Anterior cingulate cortex (tissue), 58 donors: Measurements from ENCODE around the gene ARHGAP24.

Experiments used
- DNase-seq, 58 donors: peaks; one replicate each; lab custom pipeline; 2025; lab: John Stamatoyannopoulos, UW

The ARHGAP24 gene

GRCh38 chr4:85682391-85682790 lies 207.4 kb downstream of the ARHGAP24 start:
- no peak for DNase-seq

DNA sequence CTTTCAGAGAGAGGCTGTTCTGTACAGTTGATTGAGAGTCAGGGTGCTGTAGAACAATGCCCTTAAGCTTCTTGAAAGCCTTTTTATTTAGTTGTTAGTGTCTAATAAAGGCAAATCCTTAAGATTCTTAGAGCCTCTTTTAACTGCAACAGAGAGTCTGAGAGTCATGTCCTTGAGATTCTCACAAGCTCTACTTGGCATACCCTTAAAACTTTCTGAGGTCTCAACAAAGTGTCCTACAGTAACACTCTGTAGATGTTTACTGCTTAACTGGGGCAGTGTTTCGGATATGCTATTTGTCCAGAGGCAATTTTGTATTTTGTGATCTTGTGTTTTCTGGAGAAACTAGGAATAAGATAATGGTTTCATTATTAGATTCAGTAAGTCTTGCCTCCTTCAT lies 209.7 kb downstream of the ARHGAP24 start:
- no peak for DNase-seq

GRCh38 chr4:85686398-85686797 lies 211.4 kb downstream of the ARHGAP24 start:
- DNase-seq: no peak

- DNase-seq: no peak
These were observed 213.2 kb downstream of the ARHGAP24 start for GRCh38 chr4:85688055-85688740.

DNA sequence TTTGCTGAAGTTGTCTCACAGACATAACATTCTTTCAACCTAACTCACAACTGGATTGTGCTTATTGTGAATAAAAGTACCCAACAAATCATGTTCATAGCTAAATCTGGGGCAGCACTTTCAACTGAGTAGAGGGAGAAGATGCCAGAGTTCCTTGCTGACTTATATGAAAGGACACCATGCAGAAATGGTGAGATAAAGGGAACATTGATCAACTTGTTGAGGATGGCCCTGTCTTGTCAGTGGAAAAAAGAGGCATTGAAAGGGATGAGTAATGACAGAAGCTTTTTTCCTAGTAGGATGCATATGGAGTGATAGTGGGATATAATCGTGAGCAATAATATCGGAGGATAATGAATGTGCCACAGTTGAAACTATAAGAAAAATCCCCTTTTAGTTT lies 221.7 kb downstream of the ARHGAP24 start:
- DNase-seq: no peak

DNA sequence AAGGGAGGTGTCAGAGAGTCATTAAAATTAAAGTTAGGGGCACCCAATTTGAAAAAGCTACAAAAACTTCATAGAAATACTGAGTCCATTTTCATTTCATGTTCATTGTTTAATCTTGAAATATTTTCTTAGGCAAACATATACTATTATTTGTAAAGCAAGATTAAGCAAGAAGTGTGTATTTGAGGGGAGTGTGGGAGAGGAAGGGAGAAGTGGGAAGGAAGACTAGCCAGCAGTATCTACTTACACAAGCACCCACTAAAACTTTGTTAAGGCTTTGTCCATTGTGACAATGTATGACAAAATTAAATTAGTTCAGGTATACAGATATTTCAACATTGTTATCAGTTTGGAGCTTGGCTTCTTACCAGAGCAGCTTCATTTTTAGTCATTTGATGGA lies 222.9 kb downstream of the ARHGAP24 start:
- no peak for DNase-seq

DNA sequence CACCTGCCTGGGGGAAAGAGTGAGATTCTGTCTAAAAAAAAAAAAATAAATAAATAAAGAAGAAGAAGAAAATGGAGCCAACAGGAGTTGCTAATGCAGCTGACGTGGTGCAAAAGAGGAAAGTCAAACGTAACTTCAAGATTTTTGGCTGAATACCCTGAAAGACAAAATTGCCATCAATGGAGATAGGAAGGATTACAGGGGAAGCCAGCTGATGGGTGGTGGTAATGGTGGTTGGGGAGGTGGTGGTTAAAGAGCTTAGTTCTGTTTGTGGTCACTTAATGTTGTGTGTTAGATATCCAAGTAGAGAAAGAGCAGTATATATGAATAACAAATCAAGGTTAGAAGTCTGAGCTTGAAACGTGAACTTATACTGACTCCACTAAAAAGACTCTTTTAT lies 225.4 kb downstream of the ARHGAP24 start:
- DNase-seq: no peak

GRCh38 chr4:85701861-85702321 lies 226.9 kb downstream of the ARHGAP24 start:
- DNase-seq: no peak

DNA sequence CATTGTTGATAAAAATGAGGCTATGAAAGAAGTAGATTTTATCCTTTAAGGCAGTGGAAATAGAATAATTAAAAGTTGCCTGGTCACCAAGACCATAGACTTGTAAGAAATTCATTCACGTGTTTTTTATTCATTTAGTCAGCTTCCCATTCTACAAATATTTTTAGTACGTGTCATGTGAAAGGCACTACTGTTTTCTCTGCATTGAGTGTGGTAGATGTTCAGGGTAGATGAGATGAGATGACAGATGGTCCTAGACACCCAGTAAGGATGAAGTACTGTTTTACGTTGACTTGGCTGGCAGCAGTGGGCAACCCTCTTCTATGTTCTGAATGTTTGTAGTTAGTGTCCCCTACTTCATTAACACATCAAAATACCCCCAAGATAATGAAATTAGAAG lies 228.1 kb downstream of the ARHGAP24 start:
- DNase-seq: no peak

DNA sequence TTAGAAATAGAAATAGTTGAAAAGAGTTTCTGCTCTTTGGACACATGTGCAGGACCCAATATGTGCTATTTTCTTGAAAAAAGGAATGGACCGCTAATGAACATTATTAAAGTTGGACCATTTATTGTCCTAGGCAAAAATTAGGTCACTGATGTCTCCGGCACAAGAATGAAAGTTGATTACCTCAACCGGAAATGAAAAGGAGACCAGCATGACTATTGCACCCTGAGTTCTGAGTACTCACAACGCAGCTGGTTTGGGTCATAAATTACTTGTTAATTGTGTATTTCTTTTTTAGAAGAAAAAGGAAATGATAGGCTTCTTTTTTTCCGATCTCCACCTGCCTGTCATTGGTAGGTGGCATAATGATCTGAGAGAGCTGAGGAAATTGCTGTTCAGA lies 232.7 kb downstream of the ARHGAP24 start:
- DNase-seq: no peak

- no peak for DNase-seq
These were observed 233.5 kb downstream of the ARHGAP24 start for GRCh38 chr4:85708468-85708867.

DNA sequence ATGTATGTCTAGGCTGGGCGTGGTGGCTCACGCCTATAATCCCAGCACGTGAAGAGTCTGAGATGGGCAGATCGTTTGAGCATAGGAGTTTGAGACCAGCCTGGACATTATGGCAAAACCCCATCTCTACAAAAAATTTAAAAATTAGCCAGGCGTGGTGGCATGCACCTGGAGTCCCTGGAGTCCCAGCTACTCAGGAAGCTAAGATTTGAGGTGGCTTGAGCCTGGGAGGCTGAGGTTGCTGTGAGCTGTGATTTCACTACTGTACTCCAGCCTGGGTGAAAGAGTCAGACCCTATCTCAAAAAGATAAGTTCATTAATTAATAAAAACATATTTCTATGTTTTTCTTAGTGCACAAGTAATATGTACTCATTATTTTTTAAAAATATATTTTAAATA lies 238.1 kb downstream of the ARHGAP24 start:
- no peak for DNase-seq

DNA sequence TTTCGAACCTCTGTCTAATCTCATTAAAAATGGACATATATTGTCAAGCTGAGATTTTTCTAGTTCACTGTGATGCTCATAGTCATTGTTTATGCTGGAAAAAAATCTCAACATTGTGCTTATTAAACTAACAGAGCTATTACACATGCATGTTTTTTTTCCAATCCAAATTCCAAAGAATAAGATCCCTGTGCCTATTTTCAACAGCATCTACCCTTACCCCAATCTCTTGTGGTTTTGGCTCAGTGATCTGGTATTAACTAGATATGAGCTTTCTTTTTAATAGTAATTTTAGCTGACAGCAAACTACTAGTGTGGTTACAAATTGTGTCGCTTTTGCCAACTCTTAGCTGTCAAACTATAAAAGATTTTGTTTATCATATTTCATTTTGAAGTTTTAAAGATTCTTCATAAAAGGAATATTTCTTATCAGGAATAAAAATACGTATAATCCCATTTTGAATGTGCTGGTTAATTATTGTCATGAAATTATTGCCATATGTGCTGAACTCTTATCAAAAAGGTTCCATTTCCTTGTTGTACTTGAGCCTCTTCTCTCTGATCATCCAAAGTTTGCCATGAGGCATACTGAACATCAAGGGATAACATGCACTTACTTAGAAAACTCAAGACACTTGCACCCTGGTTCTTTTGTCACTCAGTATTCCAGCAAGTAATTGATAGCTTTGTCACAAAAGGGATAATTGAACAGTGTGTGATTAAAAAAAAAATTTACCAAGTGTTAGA lies 241.2 kb downstream of the ARHGAP24 start:
- no peak for DNase-seq

DNA sequence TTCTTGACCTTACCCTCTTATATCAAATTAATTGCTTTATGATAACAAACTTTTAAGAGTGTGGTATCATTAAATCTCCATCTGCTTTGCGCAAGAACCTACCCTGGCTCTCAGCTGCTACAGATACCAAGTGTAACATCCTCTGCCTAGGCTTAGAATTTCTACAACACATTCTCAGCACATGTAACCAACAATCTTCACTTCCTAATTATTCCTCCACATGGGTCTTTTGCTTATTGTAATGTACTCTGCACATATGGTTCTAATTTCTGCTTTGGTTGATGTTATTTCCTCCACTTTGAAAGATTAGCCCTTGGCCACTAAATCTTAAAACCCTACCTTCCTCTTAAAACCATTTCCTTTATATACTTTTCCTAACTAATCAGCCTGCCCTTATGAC lies 242.4 kb downstream of the ARHGAP24 start:
- DNase-seq: no peak

- no peak for DNase-seq
These were observed 242.9 kb downstream of the ARHGAP24 start for GRCh38 chr4:85717847-85718246.

DNA sequence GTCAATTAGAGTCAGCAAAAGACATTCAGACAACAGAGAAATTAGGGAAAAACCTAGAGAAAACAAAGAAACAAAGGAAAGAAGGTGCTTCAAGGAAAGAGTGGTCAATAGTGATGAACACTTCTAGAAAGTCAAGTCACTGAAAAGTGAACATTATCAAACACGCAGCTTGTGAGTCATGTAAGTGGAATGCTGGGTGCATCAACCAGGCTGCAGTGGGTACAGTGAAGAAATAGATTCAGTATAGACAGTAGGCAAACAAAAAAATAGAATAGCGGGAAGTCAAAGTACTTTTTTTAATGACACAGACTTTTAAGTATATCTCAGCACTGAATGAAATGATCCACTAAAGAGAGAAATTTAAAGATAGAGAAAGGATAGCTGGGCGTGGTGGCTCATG lies 245.8 kb downstream of the ARHGAP24 start:
- DNase-seq: no peak

DNA sequence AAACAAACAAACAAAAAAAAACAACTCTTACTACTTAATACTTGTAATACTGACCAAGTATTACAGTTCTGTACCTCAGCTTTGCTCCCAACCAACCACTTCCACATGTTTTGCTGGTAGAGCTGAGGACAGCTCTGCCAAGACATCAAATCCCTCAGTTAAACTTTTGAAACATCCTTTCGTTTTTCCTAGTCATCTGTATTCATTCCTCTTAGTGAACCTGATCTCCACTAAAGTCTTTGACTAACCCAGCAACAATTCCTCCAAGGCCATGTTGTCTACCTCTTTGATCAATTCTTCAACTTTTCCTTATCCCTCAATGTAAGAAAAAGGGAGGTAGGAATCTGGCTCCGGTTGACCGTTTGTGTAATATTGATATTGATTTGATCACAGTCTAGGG lies 247.5 kb downstream of the ARHGAP24 start:
- DNase-seq: no peak

DNA sequence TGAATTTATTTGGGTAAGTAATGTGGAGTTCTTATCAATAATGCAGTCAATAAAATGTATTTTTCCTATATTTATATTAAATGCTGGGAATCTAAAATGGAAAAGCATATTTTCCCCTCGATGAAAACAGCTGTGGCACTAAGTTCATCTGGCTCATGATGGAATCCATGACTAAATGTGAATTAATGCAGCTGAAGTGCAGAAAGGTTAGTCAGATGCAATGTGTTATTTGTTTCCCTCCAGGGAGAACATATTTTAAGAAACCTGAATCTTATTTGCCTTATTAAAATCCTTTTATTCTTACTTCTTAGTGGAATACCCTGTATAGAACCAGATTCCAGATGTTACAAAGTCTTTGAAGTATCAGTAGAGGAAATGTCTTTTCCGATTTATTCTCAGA lies 247.9 kb downstream of the ARHGAP24 start:
- no peak for DNase-seq

- peak in 2 of 58 donors; percentile 12 to 37 for DNase-seq
These were observed 250.0 kb downstream of the ARHGAP24 start for GRCh38 chr4:85724791-85725563.

DNA sequence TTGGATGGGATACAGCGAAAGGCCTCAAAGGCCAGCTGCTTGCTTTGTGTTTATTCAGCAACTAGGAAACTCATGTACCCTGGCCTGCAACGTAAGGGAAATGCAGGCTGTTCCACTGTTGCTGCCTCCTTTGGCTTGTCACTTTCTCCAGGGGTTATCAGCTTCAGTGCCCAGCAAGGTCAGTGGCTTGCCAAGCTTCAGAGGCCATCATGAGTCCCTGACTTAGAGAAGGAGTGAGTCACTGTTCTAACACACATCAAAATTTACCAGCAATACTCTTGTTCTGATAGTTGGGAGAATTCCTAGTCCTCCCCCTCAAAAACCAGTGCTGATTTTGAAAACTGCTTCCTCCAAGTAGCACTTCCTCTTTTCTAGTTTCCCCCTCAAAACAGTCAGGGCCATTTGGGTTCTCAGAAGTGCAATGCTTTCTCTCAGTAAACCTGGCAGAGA lies 250.8 kb downstream of the ARHGAP24 start:
- DNase-seq: peak in 6 of 58 donors; percentile 6 to 39 (median 14)

- no peak for DNase-seq
These were observed 251.6 kb downstream of the ARHGAP24 start for GRCh38 chr4:85726555-85726954.
